ENCODE measurements around the gene BMPR1B. TPM values are rescaled to one million over a fixed set of nuclear protein-coding genes. Genes with fewer than 3 reads are reported as not detected.

Gene BMPR1B
- total RNA-seq, 4 donors from 2014 or later: 0.17 to 0.88 (median 0.35) TPM

DNA sequence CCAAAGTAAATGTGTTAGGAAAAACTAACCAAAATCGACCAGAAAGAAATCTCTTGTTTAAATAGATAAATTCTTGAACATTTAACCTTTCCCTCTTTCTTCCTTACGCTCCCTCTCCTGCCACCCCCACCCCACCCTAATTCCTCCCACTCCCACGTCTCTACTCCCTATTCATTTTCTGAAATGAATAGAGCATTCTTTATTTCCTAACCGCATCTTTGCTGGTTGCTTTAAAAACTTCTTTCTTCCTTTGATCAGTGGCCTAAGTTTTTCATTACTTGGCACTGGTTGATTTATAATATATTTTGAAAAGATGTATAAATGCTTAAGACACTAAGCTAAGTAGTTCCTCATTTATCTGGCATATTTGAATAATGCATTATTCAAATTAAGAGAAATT lies 33.9 kb downstream of the BMPR1B start:
- TF ChIP-seq, protein P1, sequence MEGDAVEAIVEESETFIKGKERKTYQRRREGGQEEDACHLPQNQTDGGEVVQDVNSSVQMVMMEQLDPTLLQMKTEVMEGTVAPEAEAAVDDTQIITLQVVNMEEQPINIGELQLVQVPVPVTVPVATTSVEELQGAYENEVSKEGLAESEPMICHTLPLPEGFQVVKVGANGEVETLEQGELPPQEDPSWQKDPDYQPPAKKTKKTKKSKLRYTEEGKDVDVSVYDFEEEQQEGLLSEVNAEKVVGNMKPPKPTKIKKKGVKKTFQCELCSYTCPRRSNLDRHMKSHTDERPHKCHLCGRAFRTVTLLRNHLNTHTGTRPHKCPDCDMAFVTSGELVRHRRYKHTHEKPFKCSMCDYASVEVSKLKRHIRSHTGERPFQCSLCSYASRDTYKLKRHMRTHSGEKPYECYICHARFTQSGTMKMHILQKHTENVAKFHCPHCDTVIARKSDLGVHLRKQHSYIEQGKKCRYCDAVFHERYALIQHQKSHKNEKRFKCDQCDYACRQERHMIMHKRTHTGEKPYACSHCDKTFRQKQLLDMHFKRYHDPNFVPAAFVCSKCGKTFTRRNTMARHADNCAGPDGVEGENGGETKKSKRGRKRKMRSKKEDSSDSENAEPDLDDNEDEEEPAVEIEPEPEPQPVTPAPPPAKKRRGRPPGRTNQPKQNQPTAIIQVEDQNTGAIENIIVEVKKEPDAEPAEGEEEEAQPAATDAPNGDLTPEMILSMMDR (IDR thresholded peaks at IDR 0.05; ENCODE audit: low read depth): no peak

DNA sequence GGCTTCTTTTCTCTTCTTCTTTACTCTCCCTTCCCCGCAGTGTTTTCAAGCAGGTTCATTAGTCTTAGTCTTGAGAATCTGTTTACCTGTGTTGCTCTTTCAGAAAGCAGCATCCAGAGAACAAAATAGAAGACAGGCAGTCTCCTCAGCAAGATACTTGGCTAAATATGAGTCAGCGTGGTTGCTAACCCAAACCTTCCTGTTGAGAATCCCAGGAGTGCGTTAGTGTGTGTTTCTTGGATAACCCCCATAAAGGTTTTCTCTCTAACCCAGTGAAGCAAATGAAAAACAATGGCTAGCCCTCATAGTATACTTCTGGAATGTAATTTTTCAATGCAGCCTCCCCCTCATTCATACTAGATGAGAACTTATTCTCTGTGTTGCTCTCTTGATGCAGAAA lies 41.1 kb downstream of the BMPR1B start:
- TF ChIP-seq, protein P1 (IDR thresholded peaks at IDR 0.05; ENCODE audit: low read depth): no peak

DNA sequence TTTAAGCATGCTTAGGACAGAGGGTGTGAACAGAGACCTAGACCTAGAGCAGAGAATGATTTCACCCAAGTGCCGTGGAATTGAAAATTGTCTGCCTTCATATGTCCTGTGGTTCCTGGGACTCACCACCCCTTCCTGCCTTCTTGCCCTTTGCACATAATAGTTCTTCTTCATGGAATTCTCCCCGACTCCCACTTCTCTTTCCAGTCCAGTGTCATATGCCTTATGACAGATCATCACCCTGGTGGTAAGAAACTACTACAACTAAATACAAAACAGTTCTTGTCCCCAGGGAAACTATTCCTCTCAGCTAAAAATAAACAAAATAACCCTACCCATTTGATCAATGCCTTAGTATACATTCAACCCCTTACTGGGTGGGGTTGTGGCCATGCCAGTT lies 43.3 kb downstream of the BMPR1B start:
- TF ChIP-seq, protein P1 (IDR thresholded peaks at IDR 0.05; ENCODE audit: low read depth): no peak

DNA sequence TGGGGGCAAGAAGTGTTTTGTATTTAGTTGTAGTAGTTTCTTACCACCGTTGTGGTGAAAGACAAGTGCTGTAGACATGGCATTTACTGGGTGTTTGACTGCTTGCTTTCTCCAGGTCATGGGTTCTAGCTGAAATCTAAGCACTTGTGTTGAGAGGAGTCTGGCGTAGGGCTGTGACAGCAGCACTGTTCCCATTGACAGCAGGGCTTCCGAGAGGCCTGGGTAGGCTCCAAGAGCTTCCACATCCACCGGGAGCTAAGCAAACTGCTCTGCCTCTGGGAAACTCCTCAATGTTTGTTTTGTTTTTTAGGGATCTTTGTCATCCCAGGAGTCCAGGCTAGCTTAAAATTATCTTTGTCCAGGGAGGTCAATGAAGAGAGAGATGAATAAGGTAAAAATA lies 44.3 kb downstream of the BMPR1B start:
- TF ChIP-seq, protein P1 (IDR thresholded peaks at IDR 0.05; ENCODE audit: low read depth): no peak

DNA sequence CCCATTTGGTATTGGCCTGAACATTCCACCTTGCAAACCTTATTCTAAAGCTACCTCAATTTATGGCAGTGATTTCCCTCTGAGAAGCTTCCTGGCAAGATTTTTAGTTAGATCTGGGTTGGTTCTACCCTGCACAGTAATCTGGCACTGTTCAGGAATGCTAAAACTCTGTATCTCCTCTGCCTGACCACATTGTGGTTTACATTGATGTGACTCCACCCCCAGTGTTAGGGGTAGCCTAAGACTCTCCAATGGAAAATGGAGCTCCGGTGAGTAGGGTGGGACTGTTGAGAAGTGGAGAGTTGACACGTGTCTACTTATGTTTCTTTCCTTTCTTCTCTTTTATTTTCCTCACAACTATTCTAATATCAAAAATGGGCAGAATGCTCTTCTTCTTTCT lies 45.4 kb downstream of the BMPR1B start:
- TF ChIP-seq, protein P1 (IDR thresholded peaks at IDR 0.05; ENCODE audit: low read depth): no peak

DNA sequence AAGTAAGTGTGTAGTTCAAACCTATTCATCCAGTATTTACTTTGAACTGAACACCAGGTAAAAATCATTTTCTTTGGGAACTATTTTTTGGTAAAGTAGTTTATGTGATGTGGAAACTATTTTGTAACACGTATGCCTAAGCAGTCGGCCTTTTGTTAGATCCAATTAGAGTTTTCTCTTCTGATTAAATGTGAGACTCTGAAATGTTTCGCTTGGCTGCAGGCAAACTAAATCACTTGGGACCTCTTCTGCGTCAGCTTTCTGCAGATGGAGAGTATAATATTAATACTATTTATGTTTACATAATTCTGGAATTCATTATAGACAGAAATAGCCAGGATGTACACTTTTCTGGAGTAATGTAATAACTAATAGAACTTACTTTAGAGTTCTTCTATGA lies 46.9 kb downstream of the BMPR1B start:
- TF ChIP-seq, protein P1 (IDR thresholded peaks at IDR 0.05; ENCODE audit: low read depth): no peak

DNA sequence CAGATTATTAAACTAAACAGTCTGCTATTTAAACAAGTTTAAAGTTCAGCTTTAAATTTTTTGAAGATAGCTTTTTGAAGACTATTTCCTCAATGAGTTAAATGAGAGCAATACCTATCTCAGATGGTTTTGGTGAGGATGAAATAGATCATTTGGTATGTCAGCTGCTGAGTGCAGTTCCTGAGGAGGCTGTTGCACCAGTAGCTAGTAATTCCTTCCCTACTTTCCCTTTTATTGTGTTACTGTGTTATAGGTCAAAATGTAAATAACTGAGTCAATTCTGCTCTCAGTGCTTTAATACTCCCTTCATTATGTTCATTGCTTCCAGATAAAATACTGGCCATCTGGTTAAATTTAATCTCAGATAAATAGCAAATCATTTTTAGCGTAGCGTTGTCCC lies 48.6 kb downstream of the BMPR1B start:
- TF ChIP-seq, protein P1 (IDR thresholded peaks at IDR 0.05; ENCODE audit: low read depth): no peak

All from subcutaneous adipose tissue (tissue), 4 donors.